Ascending aorta (tissue), 2 donors: ENCODE results near the gene ASCC1. TPM values are rescaled to one million over a fixed set of nuclear protein-coding genes. Genes with fewer than 3 reads are reported as not detected.
"Not testable (repeated sequence)": the region's sequence is repeated elsewhere in the genome, so short reads cannot be mapped to it uniquely, and the experiment has no call there.

Experiments used
- DNase-seq, 2 donors: peaks; one replicate each; pipeline ENCODE4 v3.0.0-alpha.2; 2019; ENCODE audit warnings: low spot score in 2 of 2
- H3K27ac ChIP-seq, 2 donors: fragments of 200-600 bp; sonication (generic); one replicate each; pipeline ENCODE4 v1.5.1; 2016 to 2017; ENCODE audit warnings: mild to moderate bottlenecking in 1 of 2
- H3K27me3 ChIP-seq: fragments of 200-600 bp; sonication (generic); one replicate; pipeline ENCODE4 v1.5.1; 2017
- H3K36me3 ChIP-seq, 2 donors: fragments of 200-600 bp; sonication (generic); one replicate each; pipeline ENCODE4 v1.5.1; 2016
- H3K4me1 ChIP-seq, 2 donors: fragments of 200-600 bp; sonication (generic); one replicate each; pipeline ENCODE4 v1.5.1; 2016 to 2017; ENCODE audit warnings: mild to moderate bottlenecking in 1 of 2
- H3K4me3 ChIP-seq, 2 donors: fragments of 200-600 bp; sonication (generic); one replicate each; pipeline ENCODE4 v1.5.1; 2016 to 2017; ENCODE audit warnings: mild to moderate bottlenecking in 1 of 2
- H3K9me3 ChIP-seq, 2 donors: fragments of 200-600 bp; sonication (generic); one replicate each; pipeline ENCODE4 v1.5.1; 2016
- CTCF ChIP-seq, 3 experiments: fragments of 200-600 bp in 2 of 3; fragments of 450-650 bp in 1 of 3; sonication (generic) in 2 of 3; IDR thresholded peaks; one replicate each; pipeline ENCODE4 v1.5.1; 2016 to 2019; ENCODE audit warnings: antibody characterized with exemption in 3 of 3, mild to moderate bottlenecking in 1 of 3, moderate library complexity in 1 of 3
- intact Hi-C: fragments of 100-400 bp; cut with DNase I; formaldehyde crosslinking; loops from one replicate; pipeline ENCODE4 v1.15.1; 2023
- total RNA-seq: library from RNA; depleted of rRNA; stranded (reverse); fragments of >200 nt; gene quantifications from one replicate; pipeline ENCODE4 v1.1.0, GENCODE V29; 2016

Gene ASCC1
- total RNA-seq, 1 donor from 2014 or later, result 5.5 TPM

GRCh38 chr10:72228318-72228751 is 12.3 kb upstream of the ASCC1 start:
- TF ChIP-seq CTCF (IDR thresholded peaks at IDR 0.05), result no peak
- DNase-seq, result no peak
- no peaks in the 10 kb centered on the region for H3K27me3 ChIP-seq
- H3K9me3 ChIP-seq, result no peaks in the 10 kb centered on the region
- peaks cover 4 to 46% of the 10 kb centered on the region in 2 donors for H3K4me1 ChIP-seq
- intact Hi-C loops, result loop anchor here (2.0 kb wide), 1 partner anchor 26 kb away; no protein-coding TSS in a partner anchor
- peaks cover 31 to 53% of the 10 kb centered on the region in 2 donors for H3K36me3 ChIP-seq
- no peak overlapping the region for H3K4me3 ChIP-seq
- H3K27ac ChIP-seq, result peak overlapping the region; percentile 83 to 88

- intact Hi-C loops, result loop anchor here (2.0 kb wide), 1 partner anchor 27 kb away; no protein-coding TSS in a partner anchor
- Histone ChIP-seq H3K27me3 (no peaks in the 10 kb centered on the region), H3K9me3 (no peaks in the 10 kb centered on the region), H3K4me1 (peaks cover 4 to 46% of the 10 kb centered on the region in 2 donors), H3K27ac (peak overlapping the region; percentile 83 to 88), H3K4me3 (no peak overlapping the region), H3K36me3 (peaks cover 25 to 48% of the 10 kb centered on the region in 2 donors)
- no peak for DNase-seq
- no peak for TF ChIP-seq CTCF (IDR thresholded peaks at IDR 0.05)
Observed at GRCh38 chr10:72227826-72228225, 11.8 kb upstream of the ASCC1 start.

- H3K27ac ChIP-seq, result peak overlapping the region; percentile 63 to 85
- H3K36me3 ChIP-seq, result peaks cover 13 to 38% of the 10 kb centered on the region in 2 donors
- peaks cover 4 to 54% of the 10 kb centered on the region in 2 donors for H3K4me1 ChIP-seq
- TF ChIP-seq CTCF (IDR thresholded peaks at IDR 0.05), result no peak
- H3K9me3 ChIP-seq, result no peaks in the 10 kb centered on the region
- H3K27me3 ChIP-seq, result no peaks in the 10 kb centered on the region
- intact Hi-C loops, result no loop called here
- DNase-seq, result no peak
- no peak overlapping the region for H3K4me3 ChIP-seq
Observed at GRCh38 chr10:72226418-72227027, 10.4 kb upstream of the ASCC1 start.

GRCh38 chr10:72224191-72224590 is 8.1 kb upstream of the ASCC1 start:
- Histone ChIP-seq H3K4me1 (peaks cover 0 to 39% of the 10 kb centered on the region in 2 donors), H3K36me3 (peaks cover 8 to 41% of the 10 kb centered on the region in 2 donors), H3K27ac (peak overlapping the region; percentile 63 to 85)
- H3K27me3 ChIP-seq, intact Hi-C loops, H3K9me3 ChIP-seq, H3K4me3 ChIP-seq, DNase-seq: not testable (repeated sequence)

- Histone ChIP-seq H3K4me3 (no peak overlapping the region), H3K36me3 (peaks cover 8 to 41% of the 10 kb centered on the region in 2 donors), H3K4me1 (peaks cover 0 to 42% of the 10 kb centered on the region in 2 donors), H3K27ac (peak overlapping the region; percentile 63 to 85), H3K9me3 (no peaks in the 10 kb centered on the region), H3K27me3 (no peaks in the 10 kb centered on the region)
- TF ChIP-seq CTCF (IDR thresholded peaks at IDR 0.05), result no peak
- DNase-seq, result peak in 1 of 2 donors; percentile 74
- intact Hi-C loops, result loop anchor here (2.0 kb wide), 1 partner anchor 267 kb away; no protein-coding TSS in a partner anchor
Observed at GRCh38 chr10:72223743-72224101, 7.6 kb upstream of the ASCC1 start.

GRCh38 chr10:72221278-72221677 is 5.2 kb upstream of the ASCC1 start:
- TF ChIP-seq CTCF (IDR thresholded peaks at IDR 0.05), result no peak
- no peak overlapping the region for H3K4me3 ChIP-seq
- no peaks in the 10 kb centered on the region for H3K27me3 ChIP-seq
- DNase-seq, result no peak
- peak overlapping the region; percentile 63 to 85 for H3K27ac ChIP-seq
- peaks cover 4 to 35% of the 10 kb centered on the region in 2 donors for H3K36me3 ChIP-seq
- intact Hi-C loops, result no loop called here
- H3K9me3 ChIP-seq, result no peaks in the 10 kb centered on the region
- peaks cover 5 to 56% of the 10 kb centered on the region in 2 donors for H3K4me1 ChIP-seq
